DMS 273 (cell line): ENCODE data around the gene MEST.
"Not testable (repeated sequence)": the region's sequence is repeated elsewhere in the genome, so short reads cannot be mapped to it uniquely, and the experiment has no call there.

ENCODE experiments used
- DNase-seq: peaks from one replicate; lab custom pipeline; 2025; ENCODE audit not compliant: unreplicated experiment; lab: John Stamatoyannopoulos, UW

The MEST gene

DNA sequence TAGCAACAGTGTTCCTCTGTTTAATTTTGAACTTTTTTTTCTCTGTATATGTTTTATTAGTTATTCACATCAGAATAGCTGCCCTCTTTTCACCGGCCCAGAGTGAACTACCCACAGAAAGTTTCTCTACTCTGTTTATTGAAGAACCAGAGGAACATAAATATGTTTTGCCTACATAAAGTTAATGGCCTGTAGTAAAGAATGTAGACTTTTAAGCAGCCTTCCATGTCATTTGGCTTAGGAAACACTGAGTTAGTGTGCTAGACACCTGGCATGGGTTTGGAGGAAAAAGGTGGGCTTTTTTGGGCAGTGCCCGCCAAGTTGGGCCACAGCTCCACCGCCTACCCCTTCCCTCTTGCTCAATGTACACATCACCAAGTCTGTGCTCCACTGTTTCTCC is 8.9 kb upstream of the MEST start:
- DNase-seq, result no peak

DNA sequence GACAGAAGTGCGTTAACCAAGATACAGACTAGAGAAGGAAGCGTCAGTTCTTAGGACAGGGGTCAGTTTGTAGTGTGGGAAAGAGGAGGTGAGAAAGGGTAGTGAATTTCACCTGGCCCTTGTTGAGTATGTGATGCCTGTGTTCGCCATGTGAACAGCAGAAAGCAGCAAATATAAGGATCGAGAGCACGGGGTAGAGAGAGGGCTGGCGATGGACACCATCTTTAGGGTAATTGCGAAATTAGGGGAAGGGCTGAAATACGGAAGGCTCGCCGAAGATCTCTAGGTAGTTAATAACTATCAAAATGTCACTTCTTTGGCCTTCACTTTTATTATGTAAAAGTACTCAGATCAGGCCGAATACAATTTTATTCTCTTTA is 6.2 kb upstream of the MEST start:
- no peak for DNase-seq

DNA sequence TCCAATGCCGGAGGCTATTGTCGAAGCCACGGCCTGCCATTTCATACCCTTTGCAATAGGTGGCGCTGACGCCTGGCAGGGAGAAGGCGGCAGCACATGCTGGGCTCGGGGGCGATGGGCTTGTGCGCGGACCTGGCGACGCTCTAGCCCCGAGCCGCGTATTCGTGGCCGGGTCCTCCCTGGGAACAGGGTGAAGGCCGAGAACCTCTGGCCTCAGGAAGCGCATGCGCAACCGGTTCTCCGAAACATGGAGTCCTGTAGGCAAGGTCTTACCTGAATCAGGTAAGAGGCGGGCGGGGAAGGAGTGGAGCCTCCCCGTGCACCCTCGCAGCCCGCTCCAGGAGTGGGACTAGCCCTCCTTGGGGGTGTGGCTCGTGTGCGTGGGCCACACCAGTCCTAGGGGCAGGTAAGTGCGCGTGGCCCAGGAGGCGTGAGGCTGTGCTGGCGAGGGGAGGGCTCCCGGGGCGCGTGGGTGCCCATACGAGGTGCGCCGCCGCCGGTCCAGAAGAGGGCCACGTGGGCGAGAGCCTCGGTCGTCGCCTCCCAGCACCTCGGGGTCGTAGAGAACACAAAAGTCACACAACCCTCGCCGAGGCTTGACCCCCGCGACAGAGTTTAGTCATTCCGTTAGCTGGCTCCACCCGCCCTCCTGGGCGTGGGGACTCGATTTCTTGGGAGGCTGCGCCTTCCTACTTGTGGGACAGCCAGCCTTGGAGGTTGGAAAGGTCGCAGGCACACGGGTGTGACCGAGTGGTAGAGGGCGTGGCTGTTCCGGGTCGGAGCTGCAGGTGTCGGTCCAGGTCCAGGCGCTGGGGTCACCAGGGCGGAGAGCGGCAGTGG is 5.6 kb upstream of the MEST start:
- peak; percentile 98 for DNase-seq

DNA sequence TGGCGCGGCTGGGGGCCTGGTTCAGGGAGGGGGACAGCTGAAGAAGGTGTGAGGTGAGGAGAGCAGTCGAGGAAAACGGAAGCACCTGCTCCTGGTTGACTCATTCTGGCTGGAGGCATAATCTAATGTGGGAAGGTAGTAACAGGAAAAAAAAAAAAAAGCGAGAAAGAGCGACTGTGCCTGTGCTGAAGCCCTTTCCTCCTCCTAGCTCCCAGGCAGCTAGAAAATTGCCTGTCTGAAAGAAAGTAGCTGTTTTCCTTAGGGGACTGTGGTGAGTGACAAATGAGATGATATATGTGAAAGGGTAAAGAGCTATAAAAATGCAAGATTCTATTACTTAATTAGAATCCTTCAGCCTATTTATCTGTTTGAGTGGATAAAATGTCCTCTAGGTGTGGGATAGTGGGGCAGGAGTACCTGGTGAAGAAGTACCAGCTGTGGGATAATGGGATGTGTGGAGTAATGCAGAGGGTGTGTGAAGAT is 4.9 kb upstream of the MEST start:
- DNase-seq, result peak; percentile 60

DNA sequence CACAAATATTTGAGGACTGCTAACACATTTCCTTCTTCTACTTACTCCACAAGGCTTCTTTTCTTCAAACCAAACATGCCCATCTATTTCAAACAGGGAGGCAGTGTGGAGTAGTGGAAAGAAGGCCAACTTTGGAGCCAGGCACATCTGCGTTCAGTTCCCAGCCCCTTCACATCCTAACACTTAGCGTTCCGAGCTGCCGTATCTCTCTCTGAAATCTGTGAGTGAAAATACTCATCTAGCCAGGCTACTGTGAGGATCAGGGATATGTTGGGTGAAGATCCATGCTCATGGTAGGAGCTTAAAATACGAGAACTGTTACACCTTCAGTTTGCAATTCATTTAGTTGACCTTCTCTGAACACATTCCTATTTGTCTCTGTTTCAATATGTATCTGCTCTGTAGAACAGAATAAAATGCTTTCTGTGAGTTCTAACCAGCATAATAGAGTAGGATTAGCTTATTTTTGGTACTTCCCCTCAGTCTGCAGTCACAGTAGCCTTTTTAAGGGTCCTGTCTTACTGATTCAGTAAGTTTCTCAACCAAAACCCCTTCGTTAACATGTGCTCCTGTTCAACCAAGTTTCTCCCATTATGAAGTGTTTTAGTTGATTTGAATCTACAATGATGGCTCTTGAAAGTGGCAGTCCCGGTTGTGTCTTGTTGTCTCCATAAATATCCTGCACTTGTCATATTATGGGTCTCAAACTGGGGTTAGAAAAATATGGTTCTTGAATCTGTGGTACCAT is 3.3 kb upstream of the MEST start:
- peak; percentile 42 for DNase-seq

DNA sequence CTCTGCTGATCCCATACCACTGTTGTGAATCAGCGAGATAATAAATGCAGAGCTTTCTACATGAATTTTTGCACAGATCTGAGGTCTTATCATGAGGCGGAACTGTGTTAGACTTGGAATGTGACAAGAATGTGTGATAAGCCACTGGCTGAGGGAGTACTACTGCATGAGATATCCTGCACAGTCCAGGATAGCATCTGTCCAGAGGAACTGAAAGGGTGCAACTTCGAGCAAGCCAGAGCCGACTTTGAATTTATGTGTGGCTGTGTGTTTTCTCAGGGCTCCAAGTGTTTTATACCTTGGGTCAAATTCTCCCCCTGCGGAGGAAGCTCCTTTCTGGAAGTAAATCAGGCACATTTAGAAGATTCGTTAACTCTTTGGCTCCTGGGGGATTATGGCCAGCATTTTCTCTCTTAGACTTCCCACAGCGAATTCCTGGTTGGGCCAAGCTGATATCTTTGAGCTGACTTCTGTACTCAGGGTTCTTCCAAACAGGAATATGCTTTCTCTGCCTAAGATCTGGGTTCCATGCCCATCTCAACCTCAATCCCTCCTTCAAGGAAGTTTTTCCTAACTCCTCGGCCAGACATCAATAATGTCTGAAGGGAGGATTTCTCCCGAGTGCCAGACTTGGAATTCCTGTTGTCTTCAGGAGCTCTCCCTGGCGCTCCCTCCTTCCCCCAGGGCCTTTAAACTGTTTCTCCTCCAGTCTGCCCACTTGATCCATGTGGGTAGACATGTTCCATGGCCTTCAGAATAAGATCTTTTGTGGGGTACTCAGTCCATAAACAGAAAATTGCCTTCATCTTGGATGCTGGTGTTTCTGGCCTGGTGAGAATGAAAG is 2.5 kb upstream of the MEST start:
- DNase-seq, result peak; percentile 52

DNA sequence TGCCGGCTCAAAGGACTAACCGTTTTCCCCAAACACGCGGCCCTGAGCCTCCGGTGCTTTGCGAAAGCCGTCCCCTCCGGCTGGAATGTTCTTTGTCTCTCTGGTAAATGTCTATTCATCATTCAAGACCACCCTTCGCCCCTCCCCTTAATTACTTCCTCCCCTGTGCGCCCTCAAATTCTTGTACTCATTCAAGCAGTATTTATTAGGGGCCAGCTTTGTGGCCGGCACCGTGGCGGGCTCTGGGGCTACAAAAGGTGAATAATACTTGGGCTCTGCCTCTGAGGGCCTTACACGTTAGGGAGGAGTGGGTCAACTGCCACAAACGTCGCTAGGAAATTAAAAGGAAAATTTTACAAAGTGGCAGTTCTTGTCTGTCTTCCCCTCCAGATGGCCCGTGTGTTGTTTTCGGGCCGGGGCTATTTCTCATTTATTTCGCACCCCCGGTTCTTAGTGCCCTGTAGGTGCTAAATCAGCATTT is 1.5 kb upstream of the MEST start:
- peak; percentile 43 for DNase-seq

DNA sequence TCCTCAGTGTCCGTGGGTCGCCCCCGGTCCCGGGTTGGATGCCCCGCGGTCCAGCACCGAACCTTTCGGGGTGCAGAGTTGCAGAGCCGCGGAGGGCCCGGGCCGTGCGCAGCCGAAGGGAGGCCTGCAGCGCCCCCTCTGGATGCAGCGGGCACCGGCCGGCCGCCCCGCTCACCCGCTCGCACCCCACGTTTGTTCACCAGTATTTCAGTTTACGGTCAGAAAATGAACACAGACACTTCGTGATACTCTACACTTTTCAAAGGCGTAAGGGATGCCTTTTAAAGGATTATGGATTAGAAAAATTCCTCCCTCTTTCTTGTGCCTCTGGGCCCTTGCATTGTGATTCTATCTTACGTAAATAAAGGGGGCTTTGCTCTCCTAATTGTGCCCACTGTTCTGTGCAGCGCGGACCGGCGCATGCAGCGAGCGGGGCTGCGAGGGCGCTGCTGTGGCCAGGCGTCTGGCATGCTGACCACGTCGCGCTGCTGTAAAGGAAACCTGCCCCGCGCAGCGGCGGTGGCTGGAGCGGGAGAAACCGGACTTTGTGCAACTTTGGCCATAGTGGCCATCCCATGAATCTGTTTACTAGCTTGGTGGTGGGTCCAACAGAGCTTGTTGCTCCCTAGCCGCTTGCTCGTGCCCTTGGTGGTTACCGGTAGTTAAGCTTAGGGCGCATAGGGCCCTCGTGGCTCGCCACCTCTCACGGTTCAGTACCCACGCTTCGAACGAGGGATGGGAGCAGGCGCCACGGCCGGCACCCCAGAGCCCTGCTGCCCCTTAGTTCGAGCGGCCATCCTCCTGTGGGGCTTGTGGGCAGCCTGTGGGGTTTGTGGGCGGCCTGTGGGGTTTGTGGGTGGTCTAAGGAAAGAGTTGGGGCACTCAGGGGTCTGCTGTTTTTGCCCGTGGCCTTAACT is 739 bp upstream of the MEST start:
- peak; percentile 76 for DNase-seq

DNA sequence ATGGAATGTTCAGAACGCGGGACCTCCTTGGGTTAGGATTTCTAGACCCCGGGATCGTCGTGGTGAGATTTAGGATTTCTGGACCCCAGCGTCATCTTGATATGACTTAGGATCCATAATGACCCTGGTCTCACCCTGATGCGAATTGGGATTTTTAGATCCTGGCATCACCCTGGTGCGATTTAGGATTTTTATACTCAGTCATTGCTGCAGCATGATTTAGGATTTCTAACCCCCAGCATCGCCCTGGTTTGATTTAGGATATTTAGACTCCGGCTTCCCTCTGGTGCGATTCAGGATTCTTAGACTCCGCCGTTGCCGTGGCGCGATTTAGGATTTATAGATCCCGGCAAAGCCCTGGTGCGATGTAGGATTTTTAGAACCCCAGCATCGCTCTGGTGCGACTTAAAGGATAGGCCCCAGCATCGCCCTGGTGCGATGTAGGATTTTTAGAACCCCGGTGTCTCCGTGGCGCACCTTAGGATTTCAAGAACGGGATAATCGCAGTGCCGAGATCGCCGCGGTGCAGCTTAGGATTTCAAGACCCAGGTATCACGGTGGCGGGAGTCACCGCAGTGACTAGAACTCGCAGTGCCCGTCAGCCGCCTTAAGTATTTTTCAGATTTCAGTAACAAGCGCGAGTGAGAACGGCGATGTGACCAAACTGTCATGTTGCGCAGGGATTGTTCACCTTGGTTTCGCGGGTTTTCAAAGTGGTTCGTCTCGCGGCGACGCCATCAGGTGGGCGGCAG is 814 bp downstream of the MEST start:
- no peak for DNase-seq

DNA sequence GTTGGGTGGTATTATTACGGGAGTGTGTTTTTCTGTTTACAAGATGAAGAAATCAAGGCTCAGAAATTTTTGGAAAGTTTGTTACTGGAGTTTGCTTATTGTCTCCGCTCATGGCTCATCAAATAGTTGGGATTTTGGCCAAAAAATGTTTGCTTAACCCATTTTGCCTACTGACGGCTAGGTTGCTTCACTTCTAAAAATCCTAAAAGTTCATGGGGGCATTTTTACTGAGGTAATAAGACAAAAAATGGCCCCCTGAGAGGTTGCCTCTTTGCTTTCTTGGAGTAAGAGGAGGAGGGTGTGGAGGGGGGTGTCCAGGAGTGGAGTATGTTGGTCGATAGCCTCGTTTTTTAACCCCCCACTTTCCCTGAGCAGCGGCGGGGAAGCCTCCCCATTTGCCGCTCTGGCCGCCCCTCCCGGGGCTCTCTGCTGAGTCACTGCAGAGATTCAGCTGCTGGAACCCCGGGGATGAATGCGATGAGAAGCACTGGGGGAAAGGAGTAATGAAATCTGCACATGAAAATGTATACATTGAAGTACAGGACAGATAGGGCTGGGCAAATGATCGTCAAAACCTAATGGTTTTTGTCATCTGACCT is 1.5 kb downstream of the MEST start:
- DNase-seq, result peak; percentile 20

DNA sequence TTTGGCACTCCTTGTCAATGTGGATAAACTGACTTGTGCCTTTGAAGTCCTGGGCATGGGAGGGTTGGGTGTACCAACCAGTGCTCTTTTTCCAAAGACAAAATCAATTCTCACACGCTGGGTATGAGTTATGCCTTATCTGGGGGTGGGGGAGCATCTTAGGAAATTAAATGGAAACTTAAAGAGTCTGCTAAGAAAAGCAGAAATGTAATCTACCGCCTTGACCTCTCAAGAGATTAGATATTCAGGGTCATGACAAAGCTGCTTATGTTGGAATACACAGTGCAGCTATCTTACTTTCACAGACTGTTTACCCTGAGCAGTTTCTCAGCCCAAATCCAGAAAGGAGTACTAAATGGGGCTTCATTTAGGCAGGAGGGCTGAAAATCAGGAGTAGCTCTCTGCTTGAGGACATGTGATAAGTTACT is 2.6 kb downstream of the MEST start:
- DNase-seq, result no peak

DNA sequence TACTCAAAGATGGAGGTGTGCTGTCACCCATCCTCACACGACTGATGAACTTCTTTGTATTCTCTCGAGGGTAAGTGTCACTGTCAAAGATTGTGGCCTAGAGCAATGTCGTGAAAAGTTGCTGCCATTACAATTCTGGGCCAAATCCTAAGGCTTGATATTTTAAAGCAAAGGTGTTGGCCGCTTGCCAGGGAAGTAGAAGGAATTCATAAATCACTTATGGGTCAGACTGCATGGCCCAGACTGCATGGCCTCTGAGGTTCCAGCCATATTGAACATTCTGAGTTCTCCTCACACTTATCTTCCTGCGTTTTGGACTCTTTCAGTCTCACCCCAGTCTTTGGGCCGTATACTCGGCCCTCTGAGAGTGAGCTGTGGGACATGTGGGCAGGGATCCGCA is 8.6 kb downstream of the MEST start:
- DNase-seq, result peak; percentile 13

DNA sequence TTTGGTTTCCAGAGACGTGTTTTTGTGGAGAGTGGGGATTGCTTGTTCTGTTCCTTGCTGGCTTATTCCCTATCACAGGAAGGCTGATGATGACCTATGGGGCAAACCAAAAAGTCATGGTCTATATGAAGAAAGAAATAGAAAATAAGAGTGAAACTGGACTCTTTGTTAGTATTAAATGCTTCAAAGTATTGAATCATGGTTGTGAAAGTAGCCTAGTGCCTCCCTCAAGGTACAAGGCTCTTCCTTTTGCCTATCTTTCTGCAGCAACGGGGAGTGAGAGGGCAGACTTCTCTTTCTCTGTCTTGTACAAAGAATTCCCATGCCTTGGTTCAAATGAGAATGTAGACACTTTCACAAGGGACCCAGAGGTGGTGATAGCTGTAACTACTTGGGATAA is 9.0 kb downstream of the MEST start:
- no peak for DNase-seq

DNA sequence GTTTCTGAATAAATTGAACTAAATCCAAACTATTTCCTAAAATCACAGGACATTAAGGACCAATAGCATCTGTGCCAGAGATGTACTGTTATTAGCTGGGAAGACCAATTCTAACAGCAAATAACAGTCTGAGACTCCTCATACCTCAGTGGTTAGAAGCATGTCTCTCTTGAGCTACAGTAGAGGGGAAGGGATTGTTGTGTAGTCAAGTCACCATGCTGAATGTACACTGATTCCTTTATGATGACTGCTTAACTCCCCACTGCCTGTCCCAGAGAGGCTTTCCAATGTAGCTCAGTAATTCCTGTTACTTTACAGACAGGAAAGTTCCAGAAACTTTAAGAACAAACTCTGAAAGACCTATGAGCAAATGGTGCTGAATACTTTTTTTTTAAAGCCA is 13.9 kb downstream of the MEST start:
- DNase-seq, result no peak

DNA sequence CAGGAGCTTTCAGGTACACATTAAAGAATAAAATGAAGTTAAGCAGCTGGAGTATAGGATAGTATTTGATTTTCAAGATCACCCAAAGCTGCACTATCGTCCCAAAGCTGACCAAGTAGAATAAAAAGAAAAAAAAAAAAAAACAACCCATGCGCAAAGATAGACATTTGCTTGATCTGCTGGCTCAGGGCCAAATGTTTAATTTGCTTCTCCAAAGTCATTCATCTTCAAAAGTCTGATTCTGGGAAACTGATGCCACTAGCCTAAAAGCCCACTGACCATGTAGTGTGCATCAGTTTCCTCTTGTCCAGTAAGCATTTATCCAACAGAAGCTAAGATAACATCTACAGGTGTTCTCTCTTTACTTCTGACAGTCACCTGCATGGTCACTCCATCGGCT is 14.5 kb downstream of the MEST start:
- DNase-seq, result no peak

DNA sequence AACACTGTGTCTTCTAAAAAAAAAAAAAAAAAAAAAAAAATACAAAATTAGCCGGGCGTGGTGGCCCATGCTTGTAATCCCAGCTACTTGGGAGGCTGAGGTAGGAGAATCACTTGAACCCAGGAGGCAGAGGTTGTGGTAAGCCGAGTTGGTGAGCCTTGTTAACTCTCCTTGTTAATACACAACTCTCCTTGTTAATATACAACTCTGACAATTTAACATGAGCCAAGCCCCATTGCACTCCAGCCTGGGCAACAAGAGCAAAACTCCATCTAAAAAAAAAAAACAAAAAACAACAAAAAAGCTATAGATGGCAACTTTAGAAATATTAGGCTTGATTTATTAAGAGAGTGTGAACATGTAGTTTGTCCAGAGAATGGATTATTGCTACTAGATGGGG is 20.2 kb downstream of the MEST start:
- not testable (repeated sequence) for DNase-seq

DNA sequence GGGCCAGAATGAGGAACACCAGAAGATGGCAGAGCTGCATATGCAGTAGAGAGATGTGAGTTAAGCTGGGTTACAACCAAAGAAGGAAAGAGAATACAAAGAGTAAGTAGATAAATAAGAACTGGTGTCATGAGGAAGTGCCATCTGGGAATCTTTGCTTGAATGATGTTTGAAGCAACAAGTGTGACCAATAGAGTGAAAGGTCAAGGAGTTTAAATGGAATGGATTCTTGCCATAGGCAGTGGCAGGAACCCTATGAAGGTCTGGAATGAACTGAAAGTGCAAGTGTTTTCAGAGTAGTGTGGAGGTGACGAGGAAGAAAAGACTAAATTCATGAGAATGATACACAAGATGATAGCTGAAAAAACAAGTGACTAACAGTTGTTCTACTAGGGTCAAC is 21.6 kb downstream of the MEST start:
- no peak for DNase-seq

DNA sequence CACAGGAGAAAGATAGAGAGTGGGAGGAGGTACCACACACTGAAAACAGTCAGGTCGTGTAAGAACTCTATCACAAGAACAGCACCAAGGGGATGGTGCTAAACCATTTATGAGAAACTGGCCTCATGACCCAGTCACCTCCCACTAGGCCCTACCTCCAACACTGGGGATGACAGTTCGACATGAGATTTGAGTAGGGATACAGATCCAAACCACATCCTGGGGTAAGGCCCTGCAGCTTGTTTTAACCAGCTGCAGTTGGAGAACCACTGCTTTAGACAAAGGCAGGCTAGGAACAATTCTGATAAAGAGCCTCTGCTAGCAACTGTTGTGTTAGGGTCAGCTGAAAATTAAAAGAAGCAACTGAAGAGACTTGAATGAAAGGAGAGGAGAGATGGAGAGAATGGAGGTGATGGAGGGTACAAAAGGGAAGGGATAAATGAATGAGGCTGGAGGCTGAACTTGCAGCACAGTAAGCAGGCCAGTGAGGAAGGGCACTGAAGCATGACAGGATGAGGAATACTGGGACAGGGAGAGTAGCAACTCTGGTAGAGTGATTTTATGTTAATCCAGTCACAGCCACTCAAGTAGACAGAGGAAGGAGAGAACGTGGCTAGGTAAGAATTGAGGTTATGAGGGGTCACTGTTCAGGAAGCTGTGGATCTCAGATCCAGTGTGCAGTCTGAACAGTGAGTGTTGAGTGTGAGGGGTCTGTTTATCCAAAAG is 23.6 kb downstream of the MEST start:
- no peak for DNase-seq
